GM19351 (cell line): ENCODE results near the gene NR1H4.
"Not testable (repeated sequence)": the region's sequence is repeated elsewhere in the genome, so short reads cannot be mapped to it uniquely, and the experiment has no call there.

ENCODE experiments used
- ATAC-seq: cut with Tn5 transposase; IDR thresholded peaks from one replicate; pipeline ENCODE4 v1.9.1; 2021; ENCODE audit warnings: mild to moderate bottlenecking, moderate library complexity; ENCODE audit not compliant: unreplicated experiment

NR1H4 gene

DNA sequence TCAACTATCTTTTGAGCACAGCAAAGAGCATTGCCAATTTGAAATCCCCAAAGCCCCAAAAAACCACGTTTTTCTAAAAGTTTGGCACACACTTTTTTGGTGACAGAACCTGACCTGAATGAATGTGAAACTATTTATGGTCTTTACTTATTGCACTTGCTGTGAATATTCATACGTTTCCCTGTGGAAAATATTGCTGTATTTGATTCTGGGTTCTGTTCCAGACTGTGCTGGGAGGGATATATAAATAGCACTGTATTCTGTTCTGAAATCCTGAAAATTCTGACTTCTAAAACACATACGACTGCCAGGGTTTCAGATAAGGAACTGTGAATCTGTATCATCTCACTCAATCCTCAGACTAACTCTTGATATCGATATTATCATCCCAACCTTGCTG is 35.1 kb downstream of the NR1H4 start:
- ATAC-seq: no peak

GRCh38 chr12:100512692-100513091 is 39.0 kb downstream of the NR1H4 start:
- no peak for ATAC-seq

DNA sequence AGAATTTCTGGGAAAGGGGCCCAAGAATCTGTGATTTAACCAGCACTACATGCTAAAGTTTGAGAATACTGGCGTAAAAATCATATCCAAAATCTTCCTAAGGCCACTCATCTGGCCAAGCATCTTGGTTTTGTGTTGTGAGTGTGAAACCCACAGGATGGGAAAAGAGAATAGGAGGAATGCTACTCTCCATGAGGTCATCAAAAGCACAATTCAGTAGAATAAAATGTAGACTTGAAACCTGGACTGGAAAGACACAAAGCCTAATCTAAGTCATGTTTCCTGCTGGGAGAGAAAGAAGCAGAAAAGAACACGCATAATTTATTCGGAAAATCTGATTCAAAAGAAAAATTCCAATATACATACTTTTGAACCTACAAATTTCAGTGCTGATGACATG is 42.3 kb downstream of the NR1H4 start:
- no peak for ATAC-seq

DNA sequence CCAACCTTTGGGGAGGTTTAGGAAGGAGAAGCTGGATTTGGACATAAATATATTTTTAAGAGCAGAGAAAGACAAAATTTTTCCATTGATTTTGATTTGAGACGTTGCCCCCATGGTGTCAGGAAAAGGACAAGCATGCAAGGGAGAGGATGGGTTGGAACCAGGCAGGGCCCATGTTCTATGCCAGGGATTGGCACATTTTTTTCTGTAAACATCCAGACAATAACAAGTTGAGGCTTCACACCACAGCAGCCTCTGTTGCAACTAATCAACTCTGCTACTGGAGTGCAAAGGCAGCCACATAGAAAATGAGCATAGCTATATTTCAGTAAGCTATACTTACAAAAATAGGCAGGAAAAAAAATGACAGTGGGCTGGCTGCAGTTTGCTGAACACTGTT is 44.7 kb downstream of the NR1H4 start:
- no peak for ATAC-seq

DNA sequence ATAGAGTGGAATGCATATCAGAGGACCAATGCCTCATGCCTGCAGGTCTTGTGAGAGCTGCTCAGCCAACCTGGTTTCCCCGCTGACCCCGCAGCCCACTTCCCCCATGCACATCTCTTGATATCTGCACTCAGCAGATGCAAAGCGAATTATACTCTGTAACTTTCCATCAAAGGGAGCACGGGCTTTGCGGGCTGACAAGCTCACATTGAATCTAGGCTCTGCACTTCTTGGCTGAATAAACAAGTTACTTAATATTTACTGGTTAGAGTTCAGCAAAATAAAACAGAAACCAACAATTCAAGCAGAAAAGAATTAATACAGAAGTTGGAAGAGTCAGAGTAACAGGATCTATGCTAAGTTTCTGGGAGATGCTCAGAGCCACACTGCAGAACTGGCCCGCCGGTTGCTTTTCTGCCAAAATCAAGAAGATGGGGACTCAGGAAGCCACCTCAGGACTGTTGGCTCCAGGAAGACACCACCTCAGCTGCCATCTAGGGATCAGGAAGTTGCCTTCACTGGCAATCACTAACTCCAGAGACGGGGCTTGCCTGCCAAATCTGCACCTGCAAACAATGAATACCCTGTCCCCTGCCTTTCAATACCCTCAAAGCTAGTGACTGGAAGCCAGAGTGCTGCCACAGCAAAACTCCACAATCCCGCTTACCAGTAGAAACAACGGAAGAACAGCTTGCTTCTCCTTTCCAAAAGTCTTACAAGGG is 46.5 kb downstream of the NR1H4 start:
- no peak for ATAC-seq

DNA sequence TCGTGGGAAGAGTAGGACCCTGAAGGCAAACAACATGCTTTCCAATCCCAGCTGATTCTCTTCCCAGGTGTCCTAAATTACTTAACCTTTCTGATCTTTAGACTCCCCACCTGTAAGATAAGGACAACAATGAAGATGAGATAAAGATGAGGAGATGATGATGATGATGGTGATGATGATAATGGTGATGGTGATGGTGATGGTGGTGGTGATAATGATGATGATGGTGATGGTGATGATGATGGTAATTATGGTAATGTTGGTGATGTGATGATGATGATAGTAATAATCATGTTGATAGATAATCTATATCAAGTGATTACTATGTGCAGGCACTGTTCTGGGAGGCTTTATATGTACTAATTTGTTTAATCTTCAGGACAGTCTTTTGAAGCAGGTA is 48.3 kb downstream of the NR1H4 start:
- no peak for ATAC-seq

- ATAC-seq: no peak
These were observed 54.4 kb downstream of the NR1H4 start for GRCh38 chr12:100528034-100528433.

GRCh38 chr12:100528471-100529127 is 54.9 kb downstream of the NR1H4 start:
- no peak for ATAC-seq

DNA sequence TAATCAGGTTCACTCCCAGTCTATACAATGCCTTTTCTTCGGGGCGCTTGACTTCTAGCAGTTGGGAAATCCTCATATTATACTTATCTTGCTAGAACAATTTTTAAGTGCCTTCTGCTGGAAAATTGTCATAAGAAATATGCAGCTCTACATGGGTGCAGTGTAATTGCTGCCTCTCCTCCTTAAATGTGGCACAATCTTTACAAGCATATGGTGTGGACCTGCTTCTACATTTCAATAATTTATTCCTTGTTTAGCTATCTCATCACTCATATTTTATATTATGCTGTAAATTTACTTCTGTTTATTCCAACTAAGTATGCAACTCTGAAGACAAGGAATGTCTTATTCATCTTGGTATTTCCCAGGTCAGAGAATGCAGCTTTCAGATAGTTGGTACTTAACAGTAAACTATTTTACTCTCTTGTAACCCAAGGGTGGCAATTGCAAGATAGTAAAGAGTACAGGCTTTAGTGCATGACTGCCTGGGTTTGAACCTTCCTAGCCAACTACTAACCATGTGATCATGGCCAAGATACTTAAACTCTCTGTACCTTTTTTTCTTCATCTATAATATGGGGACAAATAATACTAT is 56.2 kb downstream of the NR1H4 start:
- no peak for ATAC-seq

- no peak for ATAC-seq
These were observed 59.7 kb downstream of the NR1H4 start for GRCh38 chr12:100533376-100533775.

DNA sequence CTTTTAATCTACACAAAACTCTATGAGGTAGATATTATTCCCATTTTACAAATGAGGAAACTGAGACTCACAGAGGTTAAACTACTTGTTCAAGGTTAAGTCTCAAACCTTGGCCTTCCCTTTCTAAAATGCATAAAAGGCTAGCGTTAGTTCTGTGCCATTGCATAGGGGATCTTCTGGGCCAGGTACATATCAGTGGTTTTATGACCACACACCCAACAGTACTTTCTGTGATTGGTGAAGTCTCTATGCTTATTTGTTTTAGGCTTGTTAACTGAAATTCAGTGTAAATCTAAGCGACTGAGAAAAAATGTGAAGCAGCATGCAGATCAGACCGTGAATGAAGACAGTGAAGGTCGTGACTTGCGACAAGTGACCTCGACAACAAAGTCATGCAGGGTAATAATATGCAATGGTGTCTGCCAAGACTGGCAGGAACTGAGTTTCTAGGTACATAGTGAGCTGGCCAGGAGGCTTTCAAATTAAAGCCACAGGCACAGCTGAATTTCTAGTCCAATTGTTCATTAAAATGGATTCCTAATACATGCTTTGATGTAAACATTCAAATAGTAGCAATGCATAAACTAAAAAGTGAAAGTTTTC is 61.1 kb downstream of the NR1H4 start:
- ATAC-seq: no peak

DNA sequence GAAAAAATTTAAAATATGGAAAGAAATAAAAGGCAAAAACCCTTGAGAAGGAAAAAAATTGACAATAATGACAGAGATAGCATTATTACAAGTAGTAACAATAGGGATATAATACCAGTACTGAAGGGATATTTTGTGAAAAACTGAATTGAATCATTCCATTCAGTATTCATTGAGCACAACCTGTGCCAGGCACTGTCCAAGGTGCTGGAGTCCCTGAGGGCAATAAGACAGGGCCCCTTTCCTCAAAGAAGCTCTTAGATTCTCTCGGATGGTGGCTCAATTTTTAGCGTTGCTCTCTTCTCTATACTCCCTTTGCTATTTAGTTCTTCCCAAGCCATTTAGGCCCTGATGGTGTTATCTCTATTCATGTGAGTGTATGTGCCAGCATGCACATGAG is 65.5 kb downstream of the NR1H4 start:
- no peak for ATAC-seq

GRCh38 chr12:100544165-100544564 is 70.5 kb downstream of the NR1H4 start:
- ATAC-seq: no peak

DNA sequence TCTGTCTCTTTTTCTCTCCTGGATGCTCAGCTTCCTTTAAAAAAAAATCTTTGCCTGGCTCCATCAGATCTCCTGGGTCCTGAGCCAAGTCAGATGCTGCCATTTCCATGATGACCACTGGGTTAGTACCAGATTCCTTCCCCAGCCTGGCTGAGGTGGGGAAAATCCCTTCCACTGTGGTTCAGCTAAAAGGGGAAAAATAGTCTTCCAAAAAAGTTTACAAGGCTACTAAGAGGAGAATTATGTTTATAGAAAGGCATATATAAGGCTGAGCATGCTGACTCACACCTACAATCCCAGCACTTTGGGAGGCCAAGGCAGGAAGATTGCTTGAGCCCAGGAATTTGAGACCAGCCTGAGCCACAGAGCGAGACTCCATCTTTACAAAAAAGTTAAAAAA is 71.4 kb downstream of the NR1H4 start:
- no peak for ATAC-seq

- ATAC-seq: peak; percentile 65
These were observed 80.3 kb downstream of the NR1H4 start for GRCh38 chr12:100553936-100554335.

GRCh38 chr12:100554608-100555077 is 81.0 kb downstream of the NR1H4 start:
- no peak for ATAC-seq

DNA sequence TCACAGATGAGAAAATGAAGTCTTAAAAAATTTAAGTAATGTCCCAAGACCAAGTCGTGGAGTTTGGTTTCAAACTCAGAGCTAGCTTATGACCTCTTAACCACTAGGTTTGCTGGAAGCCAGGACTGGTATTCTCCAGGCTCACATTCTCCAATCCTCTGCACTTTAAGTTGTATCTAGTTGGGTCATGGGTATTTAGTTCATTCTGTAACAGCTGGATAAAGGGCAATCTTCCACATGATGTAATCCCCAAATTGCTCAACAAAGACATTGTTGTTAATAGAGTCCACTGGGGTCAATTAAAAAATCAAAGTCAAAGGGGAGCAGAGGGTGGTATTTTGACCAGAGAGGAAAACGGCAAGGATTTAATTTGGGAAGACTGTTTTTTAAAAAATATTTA is 82.1 kb downstream of the NR1H4 start:
- no peak for ATAC-seq

DNA sequence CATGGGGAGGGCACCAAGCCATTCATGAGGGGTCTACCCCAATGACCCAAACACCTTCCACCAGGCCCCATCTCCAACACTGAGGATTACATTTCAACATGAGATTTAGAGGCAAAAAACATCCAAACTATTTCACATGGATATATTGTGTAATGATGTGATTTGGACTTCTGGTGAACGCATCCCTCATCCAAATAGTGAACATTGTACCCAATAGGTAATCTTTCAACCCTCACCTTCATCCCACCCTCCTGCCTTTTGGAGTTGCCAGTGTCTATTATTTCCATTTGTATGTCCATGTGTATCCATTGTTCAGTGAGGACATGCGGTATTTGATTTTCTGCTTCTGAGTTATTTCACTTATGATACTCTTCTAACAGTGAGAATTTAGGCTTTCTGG is 83.7 kb downstream of the NR1H4 start:
- no peak for ATAC-seq

- not testable (repeated sequence) for ATAC-seq
These were observed 85.6 kb downstream of the NR1H4 start for GRCh38 chr12:100559261-100559660.

GRCh38 chr12:100564090-100564489 is 90.4 kb downstream of the NR1H4 start:
- no peak for ATAC-seq

DNA sequence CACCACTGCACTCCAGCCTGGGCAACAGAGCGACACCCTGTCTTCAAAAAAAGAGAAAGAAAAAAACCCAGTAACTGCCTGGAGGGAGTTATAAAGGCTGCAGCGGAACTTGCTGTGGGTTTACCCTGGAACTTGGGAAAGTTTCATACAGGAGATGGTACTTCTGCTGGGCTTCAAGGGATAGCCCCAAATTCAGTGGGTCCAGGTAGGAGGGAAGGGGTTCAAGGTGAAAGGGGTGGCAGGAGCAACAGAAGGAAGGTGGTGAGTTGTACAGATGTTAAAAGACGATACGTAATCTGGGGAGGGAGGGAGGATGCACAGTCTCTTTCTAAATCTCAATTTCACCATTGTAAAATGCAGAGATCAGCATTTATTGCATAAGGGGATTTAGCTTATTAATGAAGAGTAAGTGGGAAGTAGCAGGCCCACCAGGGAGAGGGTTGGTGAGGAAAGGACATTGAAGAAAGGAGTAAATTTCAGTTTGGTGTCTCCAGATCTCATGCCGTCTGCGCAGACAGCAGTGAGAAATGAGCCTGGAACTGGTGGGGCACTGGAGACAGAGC is 91.3 kb downstream of the NR1H4 start:
- no peak for ATAC-seq
